ENCODE measurements around the gene GAN.

Gene GAN

DNA sequence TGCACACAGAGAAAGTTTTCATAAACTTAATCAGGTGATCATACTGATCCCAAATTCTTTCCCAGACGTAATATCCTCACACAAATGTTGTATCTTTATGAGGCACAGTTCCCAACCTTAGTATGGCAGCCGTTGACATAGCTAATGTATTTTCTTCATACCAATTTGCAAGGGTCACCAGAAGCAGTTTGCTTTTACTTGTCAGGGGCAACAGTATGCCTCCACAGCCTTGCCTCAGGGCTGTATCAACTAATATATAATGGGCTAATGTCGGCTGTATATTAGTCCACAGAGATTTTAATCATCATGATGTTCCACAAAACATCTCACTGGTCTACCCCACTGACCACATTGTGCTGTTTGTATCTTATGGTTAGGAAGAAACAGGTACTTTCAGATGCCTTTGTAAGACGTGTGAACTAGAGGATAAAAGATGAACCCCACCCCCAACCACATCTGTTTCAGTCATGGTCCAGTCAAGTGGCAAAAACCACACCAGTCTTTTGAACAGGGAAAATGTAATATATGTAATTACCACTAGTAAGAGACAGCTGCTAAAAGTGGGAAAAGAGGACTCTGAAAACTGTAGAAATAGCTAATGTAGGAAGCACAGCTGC, 55.2 kb downstream of the GAN start:
- no peaks in the 10 kb centered on the region for H3K4me1 ChIP-seq (ENCODE audit: control insufficient read depth in 2 of 2, insufficient read depth in 2 of 2, low read length in 2 of 2)
- peaks cover 25 to 30% of the 10 kb centered on the region in 2 donors for H3K36me3 ChIP-seq (ENCODE audit: control insufficient read depth in 2 of 2, insufficient read depth in 2 of 2, low read length in 2 of 2)
- no peak overlapping the region for H3K9ac ChIP-seq (ENCODE audit: low read depth in 1 of 2, low read length in 2 of 2)
- no peaks in the 10 kb centered on the region for H3K27me3 ChIP-seq (ENCODE audit: control insufficient read depth in 2 of 2, insufficient read depth in 2 of 2, low read length in 2 of 2)
- H3K9me3 ChIP-seq (ENCODE audit: control insufficient read depth in 2 of 2, low read length in 2 of 2), result no peaks in the 10 kb centered on the region
- H3K4me3 ChIP-seq (ENCODE audit: low read length in 2 of 2), result no peak overlapping the region
- no peak overlapping the region for H3K27ac ChIP-seq (ENCODE audit: low read depth in 2 of 2, low read length in 2 of 2)

DNA sequence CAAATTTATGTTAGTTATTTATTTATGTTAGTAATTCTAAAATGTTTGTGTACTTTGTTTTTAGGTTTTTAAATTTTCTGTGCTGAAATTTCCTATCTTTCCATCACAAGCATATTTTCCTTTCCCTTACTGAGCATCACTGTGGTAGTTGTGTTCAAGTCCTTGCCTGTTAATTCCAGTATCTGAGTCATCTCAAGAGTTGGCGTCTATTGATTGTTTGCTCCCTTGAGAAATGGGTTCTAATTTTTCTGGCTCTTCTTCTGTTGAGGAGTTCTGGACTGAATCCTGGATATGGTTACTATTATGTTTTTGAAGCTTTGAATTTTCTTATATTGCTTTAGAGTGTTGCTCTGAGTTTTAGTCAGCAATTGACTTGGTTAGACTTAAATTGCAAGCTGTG, 56.3 kb downstream of the GAN start:
- H3K9me3 ChIP-seq (ENCODE audit: control insufficient read depth in 2 of 2, low read length in 2 of 2), result no peaks in the 10 kb centered on the region
- H3K4me1 ChIP-seq (ENCODE audit: control insufficient read depth in 2 of 2, insufficient read depth in 2 of 2, low read length in 2 of 2), result no peaks in the 10 kb centered on the region
- no peak overlapping the region for H3K27ac ChIP-seq (ENCODE audit: low read depth in 2 of 2, low read length in 2 of 2)
- H3K36me3 ChIP-seq (ENCODE audit: control insufficient read depth in 2 of 2, insufficient read depth in 2 of 2, low read length in 2 of 2), result peaks cover 19 to 26% of the 10 kb centered on the region in 2 donors
- H3K4me3 ChIP-seq (ENCODE audit: low read length in 2 of 2), result no peak overlapping the region
- H3K9ac ChIP-seq (ENCODE audit: low read depth in 1 of 2, low read length in 2 of 2), result no peak overlapping the region
- H3K27me3 ChIP-seq (ENCODE audit: control insufficient read depth in 2 of 2, insufficient read depth in 2 of 2, low read length in 2 of 2), result no peaks in the 10 kb centered on the region

DNA sequence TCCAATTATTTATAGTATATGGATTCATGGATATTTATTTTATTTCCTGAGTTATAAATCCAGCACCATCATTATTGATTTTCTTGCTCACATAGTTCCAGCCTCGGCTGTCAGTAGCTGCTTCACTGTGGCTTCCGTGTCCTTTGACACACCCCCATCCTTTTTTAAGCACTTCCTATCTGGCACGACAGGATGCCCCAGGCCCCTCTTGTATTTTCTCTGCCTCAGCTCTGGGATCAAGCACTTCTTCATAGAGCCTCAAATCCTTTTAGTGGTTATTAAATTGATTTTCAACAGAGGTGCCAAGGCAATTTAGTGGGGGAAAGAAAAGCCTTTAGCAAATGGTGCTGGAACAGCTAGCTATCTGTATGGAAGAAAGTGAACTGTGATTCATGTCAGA, 59.8 kb downstream of the GAN start:
- Histone ChIP-seq H3K9ac (ENCODE audit: low read depth in 1 of 2, low read length in 2 of 2) (no peak overlapping the region), H3K27me3 (ENCODE audit: control insufficient read depth in 2 of 2, insufficient read depth in 2 of 2, low read length in 2 of 2) (no peaks in the 10 kb centered on the region), H3K4me3 (ENCODE audit: low read length in 2 of 2) (no peak overlapping the region), H3K4me1 (ENCODE audit: control insufficient read depth in 2 of 2, insufficient read depth in 2 of 2, low read length in 2 of 2) (no peaks in the 10 kb centered on the region), H3K36me3 (ENCODE audit: control insufficient read depth in 2 of 2, insufficient read depth in 2 of 2, low read length in 2 of 2) (peaks cover 27 to 37% of the 10 kb centered on the region in 2 donors), H3K27ac (ENCODE audit: low read depth in 2 of 2, low read length in 2 of 2) (no peak overlapping the region), H3K9me3 (ENCODE audit: control insufficient read depth in 2 of 2, low read length in 2 of 2) (no peaks in the 10 kb centered on the region)

DNA sequence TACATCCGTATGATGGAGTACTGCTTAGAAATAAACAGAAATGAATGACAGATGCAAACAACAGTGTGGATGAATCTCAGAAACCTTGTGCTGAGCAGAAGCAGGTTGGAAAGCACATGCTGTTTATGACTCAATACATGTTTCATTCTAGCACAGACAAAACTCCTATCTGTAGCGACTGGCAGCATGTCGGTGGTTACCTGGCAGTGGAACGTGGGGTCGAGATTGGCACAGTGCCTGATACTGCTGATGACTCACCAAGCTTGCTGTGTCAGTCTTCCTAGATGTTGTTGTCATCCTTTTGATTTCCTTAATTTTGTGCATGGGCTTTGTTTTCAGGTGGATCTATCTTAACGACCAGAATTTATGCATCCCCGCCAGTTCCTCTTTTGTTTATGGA, 62.1 kb downstream of the GAN start:
- H3K9ac ChIP-seq (ENCODE audit: low read depth in 1 of 2, low read length in 2 of 2), result no peak overlapping the region
- peaks cover 29 to 33% of the 10 kb centered on the region in 2 donors for H3K36me3 ChIP-seq (ENCODE audit: control insufficient read depth in 2 of 2, insufficient read depth in 2 of 2, low read length in 2 of 2)
- H3K4me3 ChIP-seq (ENCODE audit: low read length in 2 of 2), result no peak overlapping the region
- no peak overlapping the region for H3K27ac ChIP-seq (ENCODE audit: low read depth in 2 of 2, low read length in 2 of 2)
- no peaks in the 10 kb centered on the region for H3K9me3 ChIP-seq (ENCODE audit: control insufficient read depth in 2 of 2, low read length in 2 of 2)
- H3K27me3 ChIP-seq (ENCODE audit: control insufficient read depth in 2 of 2, insufficient read depth in 2 of 2, low read length in 2 of 2), result no peaks in the 10 kb centered on the region
- no peaks in the 10 kb centered on the region for H3K4me1 ChIP-seq (ENCODE audit: control insufficient read depth in 2 of 2, insufficient read depth in 2 of 2, low read length in 2 of 2)

DNA sequence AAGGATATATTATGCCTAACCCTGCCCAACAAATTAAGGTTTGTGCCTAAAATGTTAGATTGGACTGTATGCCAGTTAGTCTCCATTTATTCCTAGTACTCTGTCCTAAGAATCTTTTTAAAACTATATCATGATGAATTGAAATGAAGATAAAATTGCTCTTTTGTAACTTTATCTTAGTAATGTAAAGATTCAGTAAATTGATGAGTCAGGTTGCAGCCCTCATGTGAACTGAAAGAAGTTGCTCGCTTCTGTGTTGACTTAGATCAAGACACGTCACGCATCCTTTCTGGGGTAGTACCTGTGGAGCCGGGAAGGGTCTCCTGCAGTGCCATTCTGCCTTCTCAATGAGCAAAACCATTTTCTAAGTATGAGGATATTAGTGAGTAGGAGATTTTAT, 63.3 kb downstream of the GAN start:
- no peaks in the 10 kb centered on the region for H3K9me3 ChIP-seq (ENCODE audit: control insufficient read depth in 2 of 2, low read length in 2 of 2)
- H3K4me1 ChIP-seq (ENCODE audit: control insufficient read depth in 2 of 2, insufficient read depth in 2 of 2, low read length in 2 of 2), result no peaks in the 10 kb centered on the region
- peaks cover 25 to 34% of the 10 kb centered on the region in 2 donors for H3K36me3 ChIP-seq (ENCODE audit: control insufficient read depth in 2 of 2, insufficient read depth in 2 of 2, low read length in 2 of 2)
- no peak overlapping the region for H3K9ac ChIP-seq (ENCODE audit: low read depth in 1 of 2, low read length in 2 of 2)
- H3K27me3 ChIP-seq (ENCODE audit: control insufficient read depth in 2 of 2, insufficient read depth in 2 of 2, low read length in 2 of 2), result no peaks in the 10 kb centered on the region
- no peak overlapping the region for H3K27ac ChIP-seq (ENCODE audit: low read depth in 2 of 2, low read length in 2 of 2)
- H3K4me3 ChIP-seq (ENCODE audit: low read length in 2 of 2), result no peak overlapping the region

DNA sequence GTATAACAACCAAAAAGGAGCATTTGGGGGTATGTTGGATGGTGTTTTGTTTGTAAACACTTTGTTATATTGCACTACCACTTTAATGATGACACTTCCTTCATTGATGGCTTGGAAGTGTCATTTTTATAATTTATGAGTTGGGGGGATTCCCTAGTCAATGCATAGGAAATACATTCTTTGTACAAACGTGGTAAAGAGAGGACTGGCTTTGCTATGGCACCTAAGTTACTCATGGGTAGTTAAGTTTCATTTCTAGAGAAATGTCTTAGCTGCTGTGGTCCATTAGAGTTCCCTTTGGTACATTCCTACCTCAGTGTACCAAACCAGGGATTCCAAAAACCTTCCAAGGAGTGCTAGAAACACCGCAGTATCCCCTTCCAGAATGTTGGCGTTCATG, 66.2 kb downstream of the GAN start:
- no peak overlapping the region for H3K27ac ChIP-seq (ENCODE audit: low read depth in 2 of 2, low read length in 2 of 2)
- H3K4me1 ChIP-seq (ENCODE audit: control insufficient read depth in 2 of 2, insufficient read depth in 2 of 2, low read length in 2 of 2), result no peaks in the 10 kb centered on the region
- no peaks in the 10 kb centered on the region for H3K27me3 ChIP-seq (ENCODE audit: control insufficient read depth in 2 of 2, insufficient read depth in 2 of 2, low read length in 2 of 2)
- no peaks in the 10 kb centered on the region for H3K9me3 ChIP-seq (ENCODE audit: control insufficient read depth in 2 of 2, low read length in 2 of 2)
- H3K36me3 ChIP-seq (ENCODE audit: control insufficient read depth in 2 of 2, insufficient read depth in 2 of 2, low read length in 2 of 2), result peaks cover 28 to 32% of the 10 kb centered on the region in 2 donors
- H3K4me3 ChIP-seq (ENCODE audit: low read length in 2 of 2), result no peak overlapping the region
- no peak overlapping the region for H3K9ac ChIP-seq (ENCODE audit: low read depth in 1 of 2, low read length in 2 of 2)

DNA sequence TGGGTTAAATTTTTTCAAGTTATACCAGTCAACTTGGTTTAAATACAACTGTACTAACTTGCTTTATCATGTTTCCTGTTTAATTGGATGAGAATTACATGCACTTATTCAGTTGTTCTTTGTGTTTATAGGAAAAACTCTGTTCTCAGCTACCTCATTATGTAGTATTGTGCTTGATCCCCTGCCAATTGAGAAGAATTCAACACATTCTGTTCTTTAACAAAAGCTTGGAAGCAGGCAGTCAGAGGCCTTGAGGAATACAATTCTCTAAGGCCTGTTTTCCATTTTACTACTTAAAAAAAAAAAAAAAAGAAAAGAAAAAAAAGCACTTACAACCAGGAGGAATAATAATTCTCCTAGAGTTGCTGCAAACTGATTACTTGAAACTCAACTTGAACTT, 69.2 kb downstream of the GAN start:
- Histone ChIP-seq H3K4me1 (ENCODE audit: control insufficient read depth in 2 of 2, insufficient read depth in 2 of 2, low read length in 2 of 2) (no peaks in the 10 kb centered on the region), H3K36me3 (ENCODE audit: control insufficient read depth in 2 of 2, insufficient read depth in 2 of 2, low read length in 2 of 2) (peaks cover 11 to 14% of the 10 kb centered on the region in 2 donors), H3K27me3 (ENCODE audit: control insufficient read depth in 2 of 2, insufficient read depth in 2 of 2, low read length in 2 of 2) (no peaks in the 10 kb centered on the region), H3K9me3 (ENCODE audit: control insufficient read depth in 2 of 2, low read length in 2 of 2) (no peaks in the 10 kb centered on the region), H3K4me3 (ENCODE audit: low read length in 2 of 2) (no peak overlapping the region), H3K9ac (ENCODE audit: low read depth in 1 of 2, low read length in 2 of 2) (no peak overlapping the region), H3K27ac (ENCODE audit: low read depth in 2 of 2, low read length in 2 of 2) (no peak overlapping the region)

DNA sequence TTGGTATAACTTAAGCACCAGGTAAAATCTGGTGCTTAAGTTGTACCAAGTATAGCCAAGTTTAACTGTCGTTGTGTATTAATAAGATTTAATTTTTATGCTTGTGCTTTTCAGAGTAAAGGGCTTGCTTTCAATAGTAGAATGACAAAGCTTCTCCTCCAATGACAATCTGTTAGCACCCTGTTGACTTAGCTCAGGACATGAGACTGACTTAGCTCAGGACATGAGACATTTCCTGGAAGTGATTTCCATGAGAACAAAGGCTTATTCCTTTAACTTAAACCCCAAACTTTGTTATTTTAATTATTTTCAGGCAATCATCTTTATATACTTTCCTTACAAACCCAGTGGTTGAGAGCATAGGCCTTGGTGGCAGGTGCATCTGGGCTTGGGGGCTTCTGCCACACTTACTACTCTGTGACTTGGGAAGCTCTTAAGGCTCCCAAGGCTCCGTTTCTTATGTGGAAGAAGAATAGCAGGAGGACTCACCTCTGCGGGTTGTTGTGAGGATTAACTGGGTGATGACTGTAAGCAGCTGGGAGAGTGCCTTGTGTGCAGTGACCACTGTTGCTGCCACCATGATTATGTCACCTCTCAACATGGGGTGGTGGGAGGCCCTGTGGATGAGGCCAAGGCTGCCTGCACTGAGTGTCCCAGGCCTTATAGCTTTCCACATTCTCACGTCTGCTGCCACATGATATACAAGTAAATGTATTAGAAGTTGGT, 70.4 kb downstream of the GAN start:
- no peaks in the 10 kb centered on the region for H3K27me3 ChIP-seq (ENCODE audit: control insufficient read depth in 2 of 2, insufficient read depth in 2 of 2, low read length in 2 of 2)
- no peaks in the 10 kb centered on the region for H3K4me1 ChIP-seq (ENCODE audit: control insufficient read depth in 2 of 2, insufficient read depth in 2 of 2, low read length in 2 of 2)
- peaks cover 13 to 16% of the 10 kb centered on the region in 2 donors for H3K36me3 ChIP-seq (ENCODE audit: control insufficient read depth in 2 of 2, insufficient read depth in 2 of 2, low read length in 2 of 2)
- H3K9ac ChIP-seq (ENCODE audit: low read depth in 1 of 2, low read length in 2 of 2), result no peak overlapping the region
- no peak overlapping the region for H3K4me3 ChIP-seq (ENCODE audit: low read length in 2 of 2)
- no peaks in the 10 kb centered on the region for H3K9me3 ChIP-seq (ENCODE audit: control insufficient read depth in 2 of 2, low read length in 2 of 2)
- no peak overlapping the region for H3K27ac ChIP-seq (ENCODE audit: low read depth in 2 of 2, low read length in 2 of 2)

DNA sequence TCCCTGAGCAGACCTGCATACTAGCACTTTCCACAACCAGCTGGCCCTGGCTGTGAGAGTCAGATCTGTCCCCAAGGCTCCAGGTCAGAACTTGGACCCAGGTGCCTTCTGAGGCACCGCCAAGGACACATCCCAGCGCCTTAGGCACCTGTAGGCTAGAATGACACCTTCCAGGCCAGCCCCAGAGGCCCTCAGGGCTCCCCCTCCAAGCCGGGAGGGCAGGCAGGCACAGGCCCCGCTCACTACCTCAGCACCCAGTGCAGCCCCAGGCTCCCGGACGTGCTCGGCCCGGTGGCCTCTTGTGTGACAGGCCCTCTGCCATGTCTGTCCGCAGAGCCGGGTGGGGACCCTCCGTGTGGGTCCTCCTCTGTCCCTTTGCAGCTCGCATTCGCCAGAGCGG, 73.6 kb downstream of the GAN start:
- peaks cover 18% of the 10 kb centered on the region in 2 donors for H3K36me3 ChIP-seq (ENCODE audit: control insufficient read depth in 2 of 2, insufficient read depth in 2 of 2, low read length in 2 of 2)
- H3K4me1 ChIP-seq (ENCODE audit: control insufficient read depth in 2 of 2, insufficient read depth in 2 of 2, low read length in 2 of 2), result no peaks in the 10 kb centered on the region
- H3K9ac ChIP-seq (ENCODE audit: low read depth in 1 of 2, low read length in 2 of 2), result no peak overlapping the region
- H3K4me3 ChIP-seq (ENCODE audit: low read length in 2 of 2), result no peak overlapping the region
- no peaks in the 10 kb centered on the region for H3K27me3 ChIP-seq (ENCODE audit: control insufficient read depth in 2 of 2, insufficient read depth in 2 of 2, low read length in 2 of 2)
- H3K27ac ChIP-seq (ENCODE audit: low read depth in 2 of 2, low read length in 2 of 2), result no peak overlapping the region
- H3K9me3 ChIP-seq (ENCODE audit: control insufficient read depth in 2 of 2, low read length in 2 of 2), result no peaks in the 10 kb centered on the region

DNA sequence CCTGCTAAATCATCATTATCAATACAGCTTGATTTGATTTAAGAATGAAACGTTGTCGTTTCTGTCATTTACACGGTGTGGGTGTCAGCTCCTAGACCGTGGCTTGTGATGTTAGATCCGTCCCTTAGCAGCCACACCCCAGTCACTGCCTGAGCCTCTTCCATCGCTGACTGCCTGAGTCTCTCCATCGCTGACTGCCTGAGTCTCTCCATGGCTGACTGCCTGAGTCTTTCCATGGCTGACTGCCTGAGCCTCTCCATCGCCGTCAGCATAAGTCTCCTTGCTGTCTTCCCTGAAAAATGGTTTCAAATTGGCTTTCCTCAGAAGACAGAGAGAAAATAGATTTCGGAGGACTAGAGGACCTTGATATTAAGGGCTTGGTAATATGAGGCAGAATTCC, 76.1 kb downstream of the GAN start:
- Histone ChIP-seq H3K27me3 (ENCODE audit: control insufficient read depth in 2 of 2, insufficient read depth in 2 of 2, low read length in 2 of 2) (no peaks in the 10 kb centered on the region), H3K9me3 (ENCODE audit: control insufficient read depth in 2 of 2, low read length in 2 of 2) (no peaks in the 10 kb centered on the region), H3K9ac (ENCODE audit: low read depth in 1 of 2, low read length in 2 of 2) (no peak overlapping the region), H3K36me3 (ENCODE audit: control insufficient read depth in 2 of 2, insufficient read depth in 2 of 2, low read length in 2 of 2) (peaks cover 15 to 18% of the 10 kb centered on the region in 2 donors), H3K4me3 (ENCODE audit: low read length in 2 of 2) (no peak overlapping the region), H3K27ac (ENCODE audit: low read depth in 2 of 2, low read length in 2 of 2) (no peak overlapping the region), H3K4me1 (ENCODE audit: control insufficient read depth in 2 of 2, insufficient read depth in 2 of 2, low read length in 2 of 2) (no peaks in the 10 kb centered on the region)

All from mucosa of rectum (tissue), 2 donors.